Measurements from ENCODE around the gene FABP3. TPM values are rescaled to one million over a fixed set of nuclear protein-coding genes. Genes with fewer than 3 reads are reported as not detected.
"Not testable (repeated sequence)": the region's sequence is repeated elsewhere in the genome, so short reads cannot be mapped to it uniquely, and the experiment has no call there.

Gene FABP3
- total RNA-seq, 1 donor from 2014 or later = 30.0 TPM

DNA sequence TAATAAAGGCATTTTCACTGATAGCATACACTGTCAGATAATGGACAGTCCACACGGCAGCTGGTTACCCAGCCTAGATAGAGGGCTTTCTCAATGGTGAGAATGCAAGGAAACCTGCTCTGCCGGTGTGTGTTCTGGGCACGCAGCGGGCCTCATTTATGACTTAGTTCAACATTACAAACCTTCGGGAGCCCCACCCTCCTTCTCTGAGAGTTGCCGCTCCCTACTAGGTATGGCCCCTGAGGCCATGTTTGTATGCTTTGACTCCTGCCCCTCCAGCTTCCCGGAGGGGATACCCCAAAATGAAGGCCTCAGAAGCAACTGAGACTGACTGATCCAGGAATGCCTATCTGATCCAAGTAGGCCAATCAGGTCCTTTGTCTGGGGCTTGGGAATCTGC is 17.2 kb upstream of the FABP3 start:
- Mint-ChIP-seq H3K4me1 (ENCODE audit: unreplicated experiment) (peaks cover 6% of the 10 kb centered on the region), H3K4me3 (ENCODE audit: unreplicated experiment) (no peak overlapping the region), H3K27me3 (ENCODE audit: unreplicated experiment) (no peaks in the 10 kb centered on the region), H3K9me3 (ENCODE audit: unreplicated experiment) (no peaks in the 10 kb centered on the region), H3K27ac (ENCODE audit: unreplicated experiment) (no peak overlapping the region), H3K36me3 (ENCODE audit: unreplicated experiment) (no peaks in the 10 kb centered on the region)
- DNase-seq (ENCODE audit: extremely low spot score, unreplicated experiment) = no peak
- TF ChIP-seq, protein P1, sequence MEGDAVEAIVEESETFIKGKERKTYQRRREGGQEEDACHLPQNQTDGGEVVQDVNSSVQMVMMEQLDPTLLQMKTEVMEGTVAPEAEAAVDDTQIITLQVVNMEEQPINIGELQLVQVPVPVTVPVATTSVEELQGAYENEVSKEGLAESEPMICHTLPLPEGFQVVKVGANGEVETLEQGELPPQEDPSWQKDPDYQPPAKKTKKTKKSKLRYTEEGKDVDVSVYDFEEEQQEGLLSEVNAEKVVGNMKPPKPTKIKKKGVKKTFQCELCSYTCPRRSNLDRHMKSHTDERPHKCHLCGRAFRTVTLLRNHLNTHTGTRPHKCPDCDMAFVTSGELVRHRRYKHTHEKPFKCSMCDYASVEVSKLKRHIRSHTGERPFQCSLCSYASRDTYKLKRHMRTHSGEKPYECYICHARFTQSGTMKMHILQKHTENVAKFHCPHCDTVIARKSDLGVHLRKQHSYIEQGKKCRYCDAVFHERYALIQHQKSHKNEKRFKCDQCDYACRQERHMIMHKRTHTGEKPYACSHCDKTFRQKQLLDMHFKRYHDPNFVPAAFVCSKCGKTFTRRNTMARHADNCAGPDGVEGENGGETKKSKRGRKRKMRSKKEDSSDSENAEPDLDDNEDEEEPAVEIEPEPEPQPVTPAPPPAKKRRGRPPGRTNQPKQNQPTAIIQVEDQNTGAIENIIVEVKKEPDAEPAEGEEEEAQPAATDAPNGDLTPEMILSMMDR (IDR thresholded peaks at IDR 0.05) = no peak

DNA sequence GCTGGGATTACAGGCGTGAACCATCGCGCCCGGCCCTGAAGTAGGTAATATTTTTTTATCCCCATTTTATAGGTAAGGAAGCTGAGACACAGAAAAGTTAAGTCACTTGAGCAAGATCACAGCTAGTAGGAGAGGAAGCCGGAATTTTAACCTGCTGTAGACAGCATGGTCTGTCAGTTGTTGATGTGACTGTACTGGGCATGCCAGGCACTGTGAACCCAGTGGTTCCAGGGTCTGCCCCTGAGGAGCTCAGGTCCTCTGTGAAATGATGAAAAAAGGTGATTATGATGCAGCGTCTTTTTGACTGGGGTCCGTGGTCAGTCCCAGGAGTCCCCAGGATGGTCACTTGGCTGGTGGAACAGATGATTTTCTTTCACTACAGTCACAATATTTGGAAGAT is 16.7 kb upstream of the FABP3 start:
- no peak overlapping the region for H3K27ac Mint-ChIP-seq (ENCODE audit: unreplicated experiment)

DNA sequence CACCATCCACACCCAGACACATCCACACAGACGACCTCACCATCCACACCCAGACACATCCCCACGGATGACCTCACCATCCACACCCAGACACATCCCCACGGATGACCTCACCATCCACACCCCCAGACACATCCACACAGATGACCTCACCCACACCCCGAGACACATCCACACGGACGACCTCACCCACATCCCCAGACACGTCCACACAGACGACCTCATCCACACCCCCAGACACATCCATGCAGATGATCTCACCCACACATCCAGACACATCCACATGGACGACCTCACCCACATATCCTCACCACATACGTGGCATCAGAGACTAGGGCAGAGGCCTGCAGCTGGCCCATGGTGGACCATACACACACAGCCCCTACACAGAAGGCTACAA is 14.7 kb upstream of the FABP3 start:
- no peaks in the 10 kb centered on the region for H3K4me1 Mint-ChIP-seq (ENCODE audit: unreplicated experiment)
- TF ChIP-seq, protein P1 (IDR thresholded peaks at IDR 0.05) = no peak
- no peaks in the 10 kb centered on the region for H3K36me3 Mint-ChIP-seq (ENCODE audit: unreplicated experiment)
- H3K27ac Mint-ChIP-seq (ENCODE audit: unreplicated experiment) = no peak overlapping the region
- DNase-seq (ENCODE audit: extremely low spot score, unreplicated experiment) = no peak
- no peaks in the 10 kb centered on the region for H3K9me3 Mint-ChIP-seq (ENCODE audit: unreplicated experiment)
- H3K27me3 Mint-ChIP-seq (ENCODE audit: unreplicated experiment) = no peaks in the 10 kb centered on the region
- H3K4me3 Mint-ChIP-seq (ENCODE audit: unreplicated experiment) = no peak overlapping the region

More for the DNA sequence above, 16.7 kb upstream of the FABP3 start:
- no peak for DNase-seq (ENCODE audit: extremely low spot score, unreplicated experiment)
- H3K27me3 Mint-ChIP-seq (ENCODE audit: unreplicated experiment) = no peaks in the 10 kb centered on the region
- H3K4me3 Mint-ChIP-seq (ENCODE audit: unreplicated experiment) = no peak overlapping the region
- TF ChIP-seq, protein P1 (IDR thresholded peaks at IDR 0.05) = no peak
- H3K36me3 Mint-ChIP-seq (ENCODE audit: unreplicated experiment) = no peaks in the 10 kb centered on the region
- H3K4me1 Mint-ChIP-seq (ENCODE audit: unreplicated experiment) = peaks cover 4% of the 10 kb centered on the region
- no peaks in the 10 kb centered on the region for H3K9me3 Mint-ChIP-seq (ENCODE audit: unreplicated experiment)

DNA sequence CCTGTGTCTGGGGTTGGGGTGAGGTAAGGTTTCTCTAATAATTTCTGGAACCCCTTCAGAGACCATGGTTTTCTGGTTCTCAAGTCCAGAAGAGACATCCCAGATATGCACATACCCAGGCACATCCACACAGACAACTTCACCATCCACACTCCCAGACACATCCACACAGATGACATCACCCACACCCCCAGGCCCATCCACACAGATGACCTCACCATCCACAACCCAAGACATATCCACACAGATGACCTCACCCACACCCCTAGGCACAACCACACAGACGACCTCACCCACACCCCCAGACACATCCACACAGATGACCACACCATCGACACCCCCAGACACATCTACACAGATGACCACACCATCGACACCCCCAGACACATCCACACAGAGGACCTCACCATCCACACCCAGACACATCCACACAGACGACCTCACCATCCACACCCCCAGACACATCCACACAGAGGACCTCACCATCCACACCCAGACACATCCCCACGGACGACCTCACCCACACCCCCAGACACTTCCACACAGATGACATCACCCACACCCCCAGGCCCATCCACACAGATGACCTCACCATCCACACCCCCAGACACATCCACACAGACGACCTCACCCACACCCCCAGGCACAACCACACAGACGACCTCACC is 13.8 kb upstream of the FABP3 start:
- not testable (repeated sequence) for H3K9me3 Mint-ChIP-seq (ENCODE audit: unreplicated experiment); H3K27me3 Mint-ChIP-seq (ENCODE audit: unreplicated experiment); H3K36me3 Mint-ChIP-seq (ENCODE audit: unreplicated experiment); DNase-seq (ENCODE audit: extremely low spot score, unreplicated experiment); H3K27ac Mint-ChIP-seq (ENCODE audit: unreplicated experiment); H3K4me3 Mint-ChIP-seq (ENCODE audit: unreplicated experiment); H3K4me1 Mint-ChIP-seq (ENCODE audit: unreplicated experiment)

DNA sequence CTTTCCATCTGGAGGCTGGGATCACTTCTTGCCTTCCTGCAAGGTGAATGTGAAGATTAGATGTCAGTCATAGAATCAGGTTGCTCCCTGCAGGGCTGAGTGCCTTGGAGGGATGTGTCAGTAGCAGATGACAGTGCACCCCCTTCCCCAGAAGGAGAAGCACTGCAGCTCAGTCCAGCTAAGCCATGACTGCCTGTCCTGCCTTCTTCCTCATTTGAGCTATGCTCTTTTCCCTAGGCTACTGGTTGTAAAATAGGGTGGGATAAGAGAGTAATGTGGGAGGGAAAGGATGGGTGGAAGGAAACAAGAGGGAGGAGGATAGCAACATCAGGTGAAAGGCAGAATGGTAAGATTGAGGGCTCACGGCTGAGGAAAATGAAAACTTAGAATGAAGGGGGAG is 11.1 kb upstream of the FABP3 start:
- Mint-ChIP-seq H3K9me3 (ENCODE audit: unreplicated experiment) (no peaks in the 10 kb centered on the region), H3K36me3 (ENCODE audit: unreplicated experiment) (no peaks in the 10 kb centered on the region), H3K4me1 (ENCODE audit: unreplicated experiment) (peaks cover 3% of the 10 kb centered on the region), H3K27ac (ENCODE audit: unreplicated experiment) (no peak overlapping the region), H3K4me3 (ENCODE audit: unreplicated experiment) (no peak overlapping the region), H3K27me3 (ENCODE audit: unreplicated experiment) (no peaks in the 10 kb centered on the region)
- TF ChIP-seq, protein P1 (IDR thresholded peaks at IDR 0.05) = no peak
- no peak for DNase-seq (ENCODE audit: extremely low spot score, unreplicated experiment)

Data from osteocyte (in vitro differentiated cells).